Activated T-helper 2 cell treated with anti-CD3 and anti-CD28 coated beads, Interferon-gamma antibody, Interleukin-2, Interleukin-4, amounts not matched to agents 10 μg/mL and 5 μg/mL and 100 μg/mL, durations not matched to agents 14 hours and 24 hours and 36 hours (primary cell): ENCODE data around the gene PHYKPL. TPM values are rescaled to one million over a fixed set of nuclear protein-coding genes. Genes with fewer than 3 reads are reported as not detected.

Experiments
- DNase-seq: peaks from one replicate; pipeline ENCODE4 v3.0.0; 2021; ENCODE audit warnings: low spot score
- H3K27ac Mint-ChIP-seq: one replicate; pipeline ENCODE4 v1.8.0; 2021; ENCODE audit warnings: mixed read lengths
- H3K27me3 Mint-ChIP-seq: one replicate; pipeline ENCODE4 v1.8.0; 2021; ENCODE audit warnings: low read depth, mixed read lengths
- H3K36me3 Mint-ChIP-seq: one replicate; pipeline ENCODE4 v1.8.0; 2021; ENCODE audit warnings: low read depth, mixed read lengths
- H3K4me1 Mint-ChIP-seq: one replicate; pipeline ENCODE4 v1.8.0; 2021; ENCODE audit warnings: low read depth, mixed read lengths
- H3K4me3 Mint-ChIP-seq: one replicate; pipeline ENCODE4 v1.8.0; 2021; ENCODE audit warnings: low read depth, mild to moderate bottlenecking, moderate library complexity, mixed read lengths
- H3K9me3 Mint-ChIP-seq: one replicate; pipeline ENCODE4 v1.8.0; 2021; ENCODE audit warnings: mixed read lengths
- intact Hi-C: fragments of 100-400 bp; cut with micrococcal nuclease; formaldehyde crosslinking; loops from one replicate; pipeline ENCODE4 v1.15.1; 2023
- total RNA-seq: library from RNA; stranded (reverse); gene quantifications from 2 replicates; pipeline ENCODE4 v1.2.3, GENCODE V29; 2022

PHYKPL gene
- total RNA-seq, 1 donor from 2014 or later, result 87.4 TPM

DNA sequence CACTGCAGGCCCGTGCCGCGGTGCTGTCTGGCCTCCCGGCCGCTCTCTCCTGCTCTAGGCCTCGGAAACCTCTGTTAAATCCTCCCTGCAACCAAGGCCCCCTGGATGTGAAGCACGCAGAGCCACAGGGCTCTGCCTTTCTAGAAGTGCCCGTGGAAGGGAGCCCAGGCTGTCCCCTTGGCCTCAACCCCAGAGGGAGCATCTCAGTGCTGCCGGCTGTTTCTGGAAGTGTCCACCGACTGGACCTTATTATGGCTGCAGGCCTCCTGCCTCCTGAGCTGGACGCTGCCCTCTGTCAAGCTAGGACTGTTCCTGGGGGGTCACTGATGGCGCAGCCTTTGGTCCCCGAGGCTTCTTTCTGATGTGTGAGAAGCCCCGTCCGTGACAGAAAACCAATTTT is 40.4 kb upstream of the PHYKPL start:
- Mint-ChIP-seq H3K27me3 (peaks cover 2% of the 10 kb centered on the region), H3K36me3 (no peaks in the 10 kb centered on the region), H3K4me1 (no peaks in the 10 kb centered on the region), H3K4me3 (no peak overlapping the region), H3K27ac (no peak overlapping the region), H3K9me3 (no peaks in the 10 kb centered on the region)
- intact Hi-C loops, result no loop called here
- no peak for DNase-seq

DNA sequence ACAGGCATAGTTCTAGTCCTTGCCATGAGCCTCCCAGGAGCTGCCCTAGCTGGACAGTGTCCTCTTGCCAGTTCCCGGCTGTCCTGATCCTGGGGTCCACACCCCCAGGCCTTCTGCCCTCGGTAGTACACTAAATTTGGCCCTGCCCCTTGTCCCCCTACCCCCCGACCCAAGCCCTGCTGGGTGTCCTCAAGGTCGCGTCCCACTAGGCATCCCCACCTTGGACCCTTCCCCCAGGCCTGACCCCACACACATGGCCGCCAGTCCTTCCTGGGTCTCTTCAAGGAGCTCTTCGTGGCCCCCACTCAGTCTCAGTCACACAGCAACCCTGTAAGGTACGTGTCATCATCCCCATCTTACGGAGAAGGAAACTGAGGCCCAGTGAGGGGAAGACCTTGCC is 40.0 kb upstream of the PHYKPL start:
- no peak for DNase-seq
- Mint-ChIP-seq H3K4me3 (no peak overlapping the region), H3K27ac (no peak overlapping the region), H3K27me3 (peaks cover 1% of the 10 kb centered on the region), H3K4me1 (no peaks in the 10 kb centered on the region), H3K36me3 (no peaks in the 10 kb centered on the region), H3K9me3 (no peaks in the 10 kb centered on the region)
- intact Hi-C loops, result no loop called here

DNA sequence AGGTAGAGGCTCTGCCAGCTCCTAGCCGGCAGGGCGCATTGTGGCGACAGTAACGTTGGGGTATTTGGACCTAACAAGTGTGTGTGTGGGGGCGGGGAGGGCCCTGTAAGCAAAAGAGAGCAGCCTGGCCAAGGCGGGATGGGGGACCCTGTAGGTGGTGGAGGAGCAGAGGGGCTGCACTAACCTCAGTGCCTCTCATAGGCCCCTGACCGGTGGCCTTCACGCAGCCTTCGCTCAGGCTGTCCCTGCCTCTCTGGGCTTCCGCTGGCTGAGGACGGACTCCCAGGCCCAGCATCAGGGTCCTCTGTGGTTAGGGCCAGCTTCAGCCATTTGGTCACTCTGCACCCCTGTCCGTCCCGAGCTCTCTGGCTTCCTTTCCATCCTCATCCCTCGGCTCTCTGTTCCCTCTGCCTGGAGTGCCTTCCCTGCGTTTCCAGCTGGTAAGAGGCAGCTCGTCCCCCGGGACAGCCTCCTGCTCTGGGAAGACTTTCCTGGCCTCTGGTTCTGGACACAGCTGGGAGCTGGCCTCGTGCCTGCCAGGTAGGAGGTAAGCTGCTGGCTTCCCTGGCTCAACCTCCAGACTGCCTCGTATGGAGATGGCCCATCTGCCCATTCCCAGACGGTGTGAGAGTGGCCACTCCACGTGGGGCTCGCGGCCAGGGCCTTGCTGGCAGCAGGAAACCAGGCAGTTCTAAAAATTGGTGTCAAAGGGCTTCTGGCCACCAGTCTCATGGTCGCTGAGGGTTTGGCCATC is 39.3 kb upstream of the PHYKPL start:
- H3K4me1 Mint-ChIP-seq, result no peaks in the 10 kb centered on the region
- H3K27ac Mint-ChIP-seq, result no peak overlapping the region
- no peak overlapping the region for H3K4me3 Mint-ChIP-seq
- no peaks in the 10 kb centered on the region for H3K9me3 Mint-ChIP-seq
- no peak for DNase-seq
- intact Hi-C loops, result no loop called here
- no peaks in the 10 kb centered on the region for H3K27me3 Mint-ChIP-seq
- H3K36me3 Mint-ChIP-seq, result no peaks in the 10 kb centered on the region

DNA sequence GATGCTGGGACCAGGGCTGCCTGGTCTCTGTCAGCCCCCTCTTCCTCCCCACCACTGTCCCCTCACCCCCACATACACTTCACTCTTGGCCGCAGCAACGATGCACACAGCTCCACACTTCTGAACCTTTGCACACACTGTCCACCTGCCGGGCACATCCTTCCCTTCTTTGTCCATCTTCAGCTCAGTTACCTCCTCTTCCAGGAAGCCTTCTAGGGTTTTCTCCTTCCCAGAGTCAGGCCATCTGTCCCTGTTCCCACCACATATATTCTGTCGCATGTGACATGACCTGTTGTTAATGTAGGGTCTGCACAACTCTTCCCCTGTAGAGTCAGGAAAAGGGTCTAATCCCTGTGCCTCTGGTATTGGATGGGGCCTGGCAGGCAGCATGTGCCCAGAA is 38.6 kb upstream of the PHYKPL start:
- intact Hi-C loops, result no loop called here
- H3K9me3 Mint-ChIP-seq, result no peaks in the 10 kb centered on the region
- no peaks in the 10 kb centered on the region for H3K4me1 Mint-ChIP-seq
- no peaks in the 10 kb centered on the region for H3K36me3 Mint-ChIP-seq
- no peaks in the 10 kb centered on the region for H3K27me3 Mint-ChIP-seq
- no peak for DNase-seq
- H3K4me3 Mint-ChIP-seq, result no peak overlapping the region
- no peak overlapping the region for H3K27ac Mint-ChIP-seq

DNA sequence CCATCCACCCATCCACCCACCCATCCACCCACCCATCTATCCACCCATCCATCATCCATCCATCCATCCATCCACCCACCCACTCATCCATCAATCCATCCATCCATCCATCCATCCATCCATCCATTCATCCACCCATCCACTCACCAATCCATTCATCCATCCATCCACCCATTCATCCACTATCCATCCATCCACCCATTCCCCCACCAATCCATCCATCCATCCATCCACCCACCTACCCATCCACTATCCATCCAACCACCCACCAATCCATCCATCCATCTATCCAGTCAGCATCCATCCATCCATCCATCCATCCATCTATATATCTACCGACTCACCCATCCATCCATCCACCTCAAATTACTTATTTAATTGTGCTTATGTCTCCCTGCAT is 36.9 kb upstream of the PHYKPL start:
- no peak overlapping the region for H3K27ac Mint-ChIP-seq
- no peaks in the 10 kb centered on the region for H3K4me1 Mint-ChIP-seq
- no peaks in the 10 kb centered on the region for H3K36me3 Mint-ChIP-seq
- no peak overlapping the region for H3K4me3 Mint-ChIP-seq
- H3K9me3 Mint-ChIP-seq, result no peaks in the 10 kb centered on the region
- intact Hi-C loops, result no loop called here
- no peaks in the 10 kb centered on the region for H3K27me3 Mint-ChIP-seq
- DNase-seq, result no peak

DNA sequence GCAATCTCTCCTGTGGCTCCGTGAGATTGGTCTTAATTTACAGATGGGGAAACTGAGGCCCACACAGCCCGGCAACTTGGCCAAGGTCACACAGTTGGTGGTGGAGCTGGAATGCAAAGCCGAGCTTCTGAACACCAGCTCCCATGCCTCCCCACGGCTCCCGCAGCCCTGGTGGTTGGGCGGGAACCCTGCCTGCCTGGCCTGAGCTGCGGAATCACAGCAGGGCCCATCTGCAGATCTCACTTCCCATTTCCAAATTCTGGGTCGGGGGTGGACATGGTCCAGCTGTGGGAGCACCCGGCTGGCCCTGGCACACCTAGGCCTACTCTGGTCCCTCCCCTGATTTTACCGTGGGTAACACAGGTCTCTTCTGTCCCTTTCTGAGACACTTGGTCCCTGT is 35.3 kb upstream of the PHYKPL start:
- DNase-seq, result no peak
- no peak overlapping the region for H3K4me3 Mint-ChIP-seq
- H3K9me3 Mint-ChIP-seq, result no peaks in the 10 kb centered on the region
- no peaks in the 10 kb centered on the region for H3K27me3 Mint-ChIP-seq
- intact Hi-C loops, result no loop called here
- H3K4me1 Mint-ChIP-seq, result no peaks in the 10 kb centered on the region
- H3K36me3 Mint-ChIP-seq, result no peaks in the 10 kb centered on the region
- H3K27ac Mint-ChIP-seq, result no peak overlapping the region

DNA sequence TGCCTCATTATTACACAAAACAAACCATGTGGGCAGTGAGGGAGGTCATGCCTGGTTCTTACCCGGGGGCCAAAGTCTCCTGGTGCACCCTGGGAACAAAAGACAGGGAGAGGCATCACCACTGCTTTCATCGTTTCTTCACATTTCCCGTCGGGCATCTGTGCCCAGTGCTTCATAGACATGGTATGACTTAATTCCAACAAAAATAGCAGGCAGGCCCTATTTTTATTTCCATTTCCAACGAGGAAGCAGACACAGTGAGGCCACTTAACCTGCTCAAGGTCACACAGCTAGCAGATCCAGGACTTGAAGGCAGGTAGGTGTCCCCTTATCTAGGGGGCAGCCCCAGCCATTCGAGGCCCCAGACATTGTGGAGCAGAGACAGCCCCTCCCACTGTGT is 34.6 kb upstream of the PHYKPL start:
- Mint-ChIP-seq H3K4me1 (no peaks in the 10 kb centered on the region), H3K4me3 (no peak overlapping the region), H3K9me3 (no peaks in the 10 kb centered on the region), H3K36me3 (no peaks in the 10 kb centered on the region), H3K27ac (no peak overlapping the region), H3K27me3 (no peaks in the 10 kb centered on the region)
- no peak for DNase-seq
- intact Hi-C loops, result no loop called here

DNA sequence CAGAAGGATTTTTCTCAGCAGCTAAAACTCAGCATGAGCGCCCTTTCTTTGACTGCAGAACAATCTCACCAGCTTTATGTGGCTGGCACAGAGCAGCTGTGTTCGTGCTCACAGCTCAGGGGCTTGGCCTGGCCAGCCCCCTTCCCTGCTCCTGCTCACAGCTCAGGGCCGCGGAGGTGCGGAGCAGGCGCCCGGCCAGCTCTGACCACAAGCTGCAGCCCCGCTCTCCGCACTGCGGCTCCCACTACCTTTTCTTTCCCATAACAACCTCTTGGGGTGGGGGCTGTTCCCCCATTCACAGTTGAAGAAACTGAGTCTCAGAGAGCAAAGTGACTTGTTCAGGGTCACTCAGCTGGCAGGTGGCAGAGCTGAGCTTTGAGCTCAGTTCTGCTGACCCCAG is 34.0 kb upstream of the PHYKPL start:
- DNase-seq, result no peak
- H3K27me3 Mint-ChIP-seq, result no peaks in the 10 kb centered on the region
- no peaks in the 10 kb centered on the region for H3K9me3 Mint-ChIP-seq
- intact Hi-C loops, result no loop called here
- no peaks in the 10 kb centered on the region for H3K36me3 Mint-ChIP-seq
- no peaks in the 10 kb centered on the region for H3K4me1 Mint-ChIP-seq
- H3K27ac Mint-ChIP-seq, result no peak overlapping the region
- no peak overlapping the region for H3K4me3 Mint-ChIP-seq

DNA sequence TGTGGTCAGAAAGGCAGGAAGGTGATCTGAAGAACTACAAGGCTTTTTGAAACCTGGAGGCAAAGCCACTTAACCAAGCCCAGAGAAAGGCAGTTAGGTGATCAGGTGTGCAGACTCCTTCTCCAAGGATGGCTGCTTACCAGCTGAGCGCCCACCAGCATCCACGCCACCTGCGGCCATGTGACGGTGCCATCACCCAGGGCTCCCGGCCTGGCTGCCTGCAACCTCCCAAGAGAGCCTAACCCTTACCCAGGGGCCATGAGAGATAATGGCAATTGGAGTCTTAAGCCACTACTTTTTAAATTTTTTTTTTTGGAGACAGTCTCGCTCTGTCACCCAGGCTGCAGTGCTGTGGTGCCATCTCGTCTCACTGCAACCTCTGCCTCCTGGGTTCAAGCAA is 33.1 kb upstream of the PHYKPL start:
- Mint-ChIP-seq H3K9me3 (no peaks in the 10 kb centered on the region), H3K4me1 (no peaks in the 10 kb centered on the region), H3K4me3 (no peak overlapping the region), H3K27ac (no peak overlapping the region), H3K27me3 (no peaks in the 10 kb centered on the region), H3K36me3 (no peaks in the 10 kb centered on the region)
- intact Hi-C loops, result no loop called here
- no peak for DNase-seq

DNA sequence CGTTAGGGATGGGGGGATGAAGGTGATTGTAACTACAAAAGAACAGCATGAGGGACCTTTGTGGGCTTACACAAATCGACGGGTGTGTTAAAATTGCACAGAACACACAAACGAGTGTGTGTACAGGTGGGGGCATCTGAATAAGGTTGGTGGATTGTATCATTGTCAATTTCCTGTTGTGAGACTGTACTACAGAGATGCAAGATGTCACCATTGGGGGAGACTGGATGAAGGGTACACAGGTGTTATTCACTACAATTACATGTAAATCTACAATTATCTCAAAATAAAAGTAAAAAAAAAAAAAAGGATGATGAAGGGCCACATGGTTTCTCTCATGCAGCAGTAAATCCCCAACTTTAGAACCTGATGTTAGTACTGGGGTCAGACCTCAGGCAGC is 31.4 kb upstream of the PHYKPL start:
- no peak overlapping the region for H3K27ac Mint-ChIP-seq
- no peaks in the 10 kb centered on the region for H3K9me3 Mint-ChIP-seq
- no peaks in the 10 kb centered on the region for H3K36me3 Mint-ChIP-seq
- intact Hi-C loops, result no loop called here
- no peaks in the 10 kb centered on the region for H3K4me1 Mint-ChIP-seq
- DNase-seq, result no peak
- H3K4me3 Mint-ChIP-seq, result no peak overlapping the region
- H3K27me3 Mint-ChIP-seq, result no peaks in the 10 kb centered on the region

DNA sequence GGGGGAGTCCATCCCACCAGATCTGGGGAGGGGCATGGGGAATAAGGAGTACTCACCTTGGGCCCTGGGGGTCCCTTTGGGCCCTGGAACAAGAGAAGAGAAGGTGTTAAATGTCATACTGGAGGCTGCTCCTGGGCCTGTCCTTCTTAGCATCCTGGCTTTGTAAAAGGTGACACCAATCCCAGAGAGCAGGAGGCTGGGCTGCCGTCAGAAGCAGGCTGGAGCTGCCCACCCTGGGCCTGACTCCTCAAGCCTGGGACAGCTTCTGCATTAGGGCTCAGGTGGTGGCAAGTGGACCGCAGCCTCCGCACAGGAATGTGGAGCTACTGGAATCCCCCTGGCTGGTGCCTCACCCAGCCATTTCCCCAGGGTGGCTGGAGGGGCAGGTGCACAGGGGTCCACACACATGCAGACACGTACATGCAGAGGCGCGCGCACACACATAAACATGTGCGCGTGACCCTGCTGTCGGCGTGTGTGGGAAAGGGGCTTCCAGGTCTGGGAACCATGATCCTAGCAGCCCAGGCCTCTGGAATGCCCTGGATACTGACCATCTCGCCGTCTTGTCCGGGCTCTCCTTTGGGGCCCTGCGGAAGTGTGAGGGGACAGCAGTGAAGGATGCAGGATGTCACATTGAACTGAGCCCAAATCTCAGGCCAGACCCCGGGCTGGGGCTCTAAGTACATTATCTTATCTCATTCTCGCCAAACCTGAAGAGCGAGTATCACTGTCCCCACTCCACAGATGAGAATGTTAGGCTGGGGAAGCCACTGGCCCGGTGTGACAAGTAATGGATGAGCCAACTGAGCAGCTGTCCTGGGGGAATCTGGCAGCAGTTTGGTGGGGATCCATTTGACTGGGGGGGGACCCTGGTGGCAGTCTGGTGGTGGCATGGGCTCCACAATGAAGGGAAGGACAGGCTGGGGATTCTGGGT is 29.3 kb upstream of the PHYKPL start:
- intact Hi-C loops, result no loop called here
- Mint-ChIP-seq H3K27me3 (no peaks in the 10 kb centered on the region), H3K36me3 (no peaks in the 10 kb centered on the region), H3K9me3 (no peaks in the 10 kb centered on the region), H3K4me1 (no peaks in the 10 kb centered on the region), H3K4me3 (no peak overlapping the region), H3K27ac (no peak overlapping the region)
- DNase-seq, result no peak

DNA sequence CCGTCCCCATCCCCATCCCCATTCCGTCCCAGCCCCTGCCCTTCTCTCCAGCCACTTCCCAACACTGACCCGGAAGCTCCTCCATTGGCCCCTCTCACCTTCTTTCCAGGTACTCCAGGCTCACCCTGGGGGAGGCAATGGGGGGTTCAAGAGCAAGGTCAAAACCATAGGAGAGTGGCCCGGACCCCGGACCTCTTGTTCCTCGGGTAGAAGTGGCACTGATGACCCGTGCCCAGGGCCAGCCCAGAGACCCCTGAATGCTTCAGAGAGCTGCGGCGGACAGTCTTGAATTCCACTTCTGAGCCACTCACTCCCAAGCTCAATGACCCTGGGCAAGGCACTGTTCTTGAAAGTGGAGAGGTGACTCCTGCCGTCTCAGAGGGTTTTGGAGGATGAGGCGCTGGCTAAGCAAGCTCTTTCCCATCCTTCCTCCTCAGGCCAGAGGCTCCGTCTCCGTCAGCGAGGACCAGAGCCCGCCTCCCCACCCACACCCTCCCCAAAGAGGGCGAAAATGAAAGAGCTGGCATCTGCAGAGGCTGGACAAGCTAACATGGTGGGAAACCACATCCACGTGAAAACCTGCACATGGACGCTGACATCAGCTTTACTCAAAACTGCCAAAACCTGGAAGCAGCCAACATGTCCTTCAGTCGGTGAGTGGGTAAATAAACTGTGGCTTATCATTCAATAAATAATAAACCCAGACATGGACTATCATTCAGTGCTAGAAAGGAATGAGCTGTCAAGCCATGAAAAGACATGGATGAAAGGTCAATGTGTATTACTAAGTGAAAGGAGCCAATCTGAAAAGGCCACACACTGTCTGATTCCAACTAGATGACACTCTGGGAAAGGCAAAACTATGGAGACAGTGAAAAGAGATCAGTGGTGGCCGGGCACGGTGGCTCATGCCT is 27.3 kb upstream of the PHYKPL start:
- no peaks in the 10 kb centered on the region for H3K27me3 Mint-ChIP-seq
- no peak overlapping the region for H3K27ac Mint-ChIP-seq
- no peak for DNase-seq
- no peaks in the 10 kb centered on the region for H3K4me1 Mint-ChIP-seq
- no peaks in the 10 kb centered on the region for H3K36me3 Mint-ChIP-seq
- H3K4me3 Mint-ChIP-seq, result no peak overlapping the region
- intact Hi-C loops, result no loop called here
- H3K9me3 Mint-ChIP-seq, result no peaks in the 10 kb centered on the region
